SIG-M5 treated with dmso at 0.1 percent for 504 hours (cell line): ENCODE data around the gene GRWD1.

Source experiments
- DNase-seq: peaks from one replicate; lab custom pipeline; 2025; ENCODE audit not compliant: unreplicated experiment; lab: John Stamatoyannopoulos, UW

GRWD1 gene

GRCh38 chr19:48445606-48446481, at the start of gene GRWD1:
Gene GRWD1, plus strand, starts transcription at chr19:48445983. Its CDS starts 23 bp downstream, at chr19:48446006.
- peak; percentile 96 for DNase-seq

- DNase-seq = no peak
Measured at GRCh38 chr19:48396016-48396823, 49.6 kb upstream of the GRWD1 start.

GRCh38 chr19:48396824-48397176, 49.0 kb upstream of the GRWD1 start:
- no peak for DNase-seq

- DNase-seq = no peak
Measured at GRCh38 chr19:48397263-48398101, 48.3 kb upstream of the GRWD1 start.

GRCh38 chr19:48398102-48398374, 47.7 kb upstream of the GRWD1 start:
- DNase-seq = no peak

GRCh38 chr19:48398375-48399235, 47.2 kb upstream of the GRWD1 start:
- DNase-seq = peak; percentile 88

GRCh38 chr19:48400018-48400742, 45.6 kb upstream of the GRWD1 start:
- no peak for DNase-seq

GRCh38 chr19:48401287-48401686, 44.5 kb upstream of the GRWD1 start:
- DNase-seq = no peak

- DNase-seq = peak; percentile 72
Measured at GRCh38 chr19:48403606-48404005, 42.2 kb upstream of the GRWD1 start.

GRCh38 chr19:48405010-48405659, 40.6 kb upstream of the GRWD1 start:
- DNase-seq = no peak

- DNase-seq = no peak
Measured at GRCh38 chr19:48405850-48406249, 39.9 kb upstream of the GRWD1 start.

GRCh38 chr19:48413879-48414587, 31.8 kb upstream of the GRWD1 start:
- DNase-seq = no peak

GRCh38 chr19:48415395-48415794, 30.4 kb upstream of the GRWD1 start:
- peak; percentile 61 for DNase-seq

GRCh38 chr19:48415806-48416221, 30.0 kb upstream of the GRWD1 start:
- no peak for DNase-seq

- DNase-seq = no peak
Measured at GRCh38 chr19:48417421-48417820, 28.4 kb upstream of the GRWD1 start.

GRCh38 chr19:48418317-48419064, 27.3 kb upstream of the GRWD1 start:
- DNase-seq = peak; percentile 36

GRCh38 chr19:48419158-48419920, 26.4 kb upstream of the GRWD1 start:
- DNase-seq = peak; percentile 64
